ENCODE data around the gene CTNND1. TPM values are rescaled to one million over a fixed set of nuclear protein-coding genes. Genes with fewer than 3 reads are reported as not detected.
"Not testable (repeated sequence)": the region's sequence is repeated elsewhere in the genome, so short reads cannot be mapped to it uniquely, and the experiment has no call there.

The CTNND1 gene
- total RNA-seq, 1 donor from 2014 or later, result 426 TPM

GRCh38 chr11:57791321-57792059, 29.9 kb downstream of the CTNND1 start:
- DNase-seq (ENCODE audit: low spot score), result no peak

DNA sequence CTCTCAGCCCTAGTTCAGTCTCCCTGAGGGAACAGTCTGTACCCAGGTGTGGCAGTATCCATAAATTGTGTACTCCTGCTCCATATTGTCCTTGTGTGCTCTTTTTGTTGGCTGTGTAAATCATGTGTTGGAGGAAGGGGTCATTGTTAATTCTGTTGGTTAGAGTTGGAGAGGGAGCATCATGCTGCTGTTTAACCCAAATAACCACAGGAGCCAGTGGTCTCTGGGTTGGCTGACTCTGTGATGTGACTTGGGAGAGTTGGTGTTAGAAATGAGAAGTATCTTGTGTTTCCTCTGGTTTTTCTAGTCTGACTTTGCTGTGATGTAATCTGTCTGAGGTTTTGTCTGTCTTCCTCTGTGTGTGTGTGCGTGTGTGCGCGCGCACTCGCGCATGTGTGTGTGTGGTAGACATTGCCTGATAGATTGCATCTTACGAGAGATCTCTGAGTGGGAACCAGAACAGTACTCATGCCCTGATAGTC, 30.5 kb downstream of the CTNND1 start:
- DNase-seq (ENCODE audit: low spot score), result peak; percentile 69

DNA sequence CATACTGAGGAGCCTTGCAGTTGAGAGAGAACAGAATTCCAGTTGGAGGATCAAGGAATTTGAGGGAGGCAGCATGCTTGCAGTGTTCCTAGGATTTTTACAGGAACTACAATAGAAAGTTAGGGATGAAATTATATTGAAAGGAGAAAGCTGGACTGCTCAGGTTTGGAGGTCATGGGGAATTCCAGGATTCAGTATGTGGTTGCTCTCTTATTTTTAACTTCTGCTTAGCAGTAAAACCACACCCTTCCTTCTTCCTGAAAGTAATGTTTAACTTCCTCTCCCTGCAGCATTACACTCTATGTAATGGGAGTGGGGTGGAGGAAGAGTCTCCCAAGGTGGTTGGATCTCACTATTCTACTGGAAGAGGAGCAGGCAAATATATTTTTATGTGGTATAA, 31.3 kb downstream of the CTNND1 start:
- DNase-seq (ENCODE audit: low spot score), result no peak

DNA sequence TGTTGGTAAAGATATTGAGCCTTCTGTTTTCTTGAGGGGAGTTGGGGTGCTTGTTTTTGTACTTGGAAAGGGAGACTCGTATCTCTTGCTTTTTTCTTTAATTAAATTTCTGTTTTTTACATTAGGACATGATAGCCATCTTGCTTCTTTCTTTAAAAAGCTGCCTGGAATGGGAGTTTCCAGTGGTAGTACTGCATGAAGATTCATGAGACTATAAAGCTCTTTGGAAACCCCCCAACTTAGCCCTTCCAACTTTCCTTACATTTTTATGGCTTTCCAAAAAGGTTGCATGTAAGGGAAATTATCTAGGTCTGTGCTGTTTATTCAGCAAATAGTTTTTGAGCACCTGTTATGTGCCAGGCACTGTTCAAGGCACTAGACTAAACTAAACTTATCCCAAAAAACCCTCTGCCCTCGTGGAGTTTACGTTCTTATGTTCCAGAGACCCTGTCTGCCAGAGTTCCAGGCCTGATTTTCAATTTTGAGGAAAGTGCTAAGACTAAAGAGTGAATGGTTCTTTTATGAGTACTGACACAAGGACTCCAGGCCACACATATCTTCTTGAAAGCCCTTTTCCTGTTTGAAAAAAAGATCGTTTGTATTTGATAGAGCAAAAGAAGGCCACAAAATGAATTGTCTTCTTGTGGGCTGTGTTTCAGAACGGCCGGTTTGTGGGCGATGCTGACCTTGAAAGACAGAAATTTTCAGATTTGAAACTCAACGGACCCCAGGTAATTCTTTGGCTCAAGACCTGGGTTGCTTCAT, 31.9 kb downstream of the CTNND1 start:
- no peak for DNase-seq (ENCODE audit: low spot score)

DNA sequence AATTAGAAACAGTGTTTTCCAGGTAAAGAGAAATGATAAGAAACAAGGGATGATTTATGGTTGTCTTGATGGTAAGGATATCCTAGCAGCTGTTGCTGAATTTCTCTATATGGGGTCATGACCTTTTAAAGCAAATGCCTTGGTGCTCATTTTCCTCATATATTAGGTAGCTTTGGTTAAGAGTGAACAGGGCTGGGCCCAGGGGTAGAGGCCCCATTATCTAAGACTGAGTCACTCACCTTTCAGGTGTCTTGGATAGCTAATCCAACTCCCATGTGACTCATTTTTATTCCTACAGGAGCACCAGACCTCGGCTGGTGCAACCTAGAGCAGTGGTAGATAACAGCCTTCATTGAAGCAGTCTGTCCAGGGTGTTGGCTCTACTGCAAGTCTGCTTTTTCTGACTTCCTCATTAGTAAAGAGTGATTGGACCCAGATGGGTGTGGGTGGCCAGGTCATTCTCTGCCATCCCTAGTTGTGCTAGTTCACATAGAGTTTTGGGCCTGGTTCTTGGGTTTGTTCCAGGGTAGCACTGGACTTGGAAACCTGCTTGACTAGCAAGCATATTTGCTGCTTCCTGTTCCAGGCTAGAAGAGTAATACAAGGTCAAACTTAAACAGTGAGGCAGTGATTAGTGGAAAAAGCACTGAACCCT, 37.4 kb downstream of the CTNND1 start:
- peak; percentile 84 for DNase-seq (ENCODE audit: low spot score)

DNA sequence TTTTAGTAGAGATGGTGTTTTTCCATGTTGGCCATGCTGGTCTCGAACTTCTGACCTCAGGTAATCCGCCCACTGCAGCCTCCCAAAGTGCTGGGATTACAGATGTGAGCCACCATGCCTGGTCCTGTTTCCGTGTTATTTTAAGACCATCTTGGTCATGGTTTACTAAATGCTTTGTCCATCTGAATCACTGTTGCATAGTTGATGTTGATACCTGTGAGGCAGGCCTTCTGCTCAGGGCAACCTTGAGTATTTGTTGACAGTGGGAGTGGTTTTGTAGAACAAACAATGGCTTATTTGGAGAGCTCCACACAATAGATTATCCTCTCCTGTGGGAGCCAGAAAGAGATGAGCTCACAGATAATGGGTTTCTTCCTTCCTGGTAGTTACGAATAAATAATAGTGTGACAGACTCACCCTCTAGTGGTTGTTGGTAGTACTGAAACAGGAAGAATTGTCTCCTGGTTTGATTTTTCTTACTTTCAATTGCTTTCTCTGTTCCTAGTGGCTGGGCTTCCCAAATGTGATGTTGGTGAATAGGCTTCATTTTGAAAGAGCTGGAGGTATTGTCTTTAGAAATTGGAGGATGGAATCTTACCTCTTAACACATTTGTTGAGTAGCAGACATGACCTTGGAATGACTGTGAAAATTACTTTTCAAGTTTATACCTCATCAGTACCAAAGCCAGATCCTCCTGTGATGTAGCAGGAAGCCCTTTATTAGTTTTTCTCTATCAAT, 39.0 kb downstream of the CTNND1 start:
- no peak for DNase-seq (ENCODE audit: low spot score)

GRCh38 chr11:57801183-57801485, 39.5 kb downstream of the CTNND1 start:
- DNase-seq (ENCODE audit: low spot score), result no peak

DNA sequence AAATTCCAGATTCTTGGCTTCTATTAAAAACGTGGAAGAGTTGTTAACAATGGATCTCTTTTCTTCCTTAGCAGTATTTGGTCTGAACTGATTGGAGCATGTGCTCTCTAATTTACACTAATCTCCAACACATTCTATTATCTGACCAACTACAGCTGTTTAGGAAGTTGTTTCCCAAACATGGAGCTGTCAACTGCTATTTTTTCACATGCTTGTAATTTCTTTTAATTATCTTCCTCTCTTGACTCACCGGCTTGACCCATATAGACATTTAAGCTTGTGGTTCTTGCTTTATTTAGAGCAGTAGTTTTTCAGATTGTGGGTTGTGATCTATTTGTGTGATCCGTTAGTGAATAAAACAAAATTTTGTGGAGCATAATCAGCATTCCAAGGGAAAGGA, 40.8 kb downstream of the CTNND1 start:
- no peak for DNase-seq (ENCODE audit: low spot score)

DNA sequence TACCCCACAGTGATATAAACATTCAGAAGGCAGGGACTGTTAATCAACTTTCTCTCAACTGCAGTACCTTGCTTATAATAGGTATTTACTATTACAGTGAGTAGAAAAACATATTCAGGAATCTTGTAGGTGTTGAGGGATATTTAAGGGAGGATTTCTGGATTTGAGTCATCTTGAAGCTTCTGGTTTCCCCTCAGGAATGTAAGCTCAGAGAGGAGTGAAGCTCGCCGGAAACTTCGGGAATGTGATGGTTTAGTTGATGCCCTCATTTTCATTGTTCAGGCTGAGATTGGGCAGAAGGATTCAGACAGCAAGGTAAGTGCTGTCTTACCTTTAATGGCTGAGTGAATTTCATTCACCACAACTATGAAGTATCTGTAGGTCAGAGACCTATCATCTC, 42.9 kb downstream of the CTNND1 start:
- DNase-seq (ENCODE audit: low spot score), result no peak

DNA sequence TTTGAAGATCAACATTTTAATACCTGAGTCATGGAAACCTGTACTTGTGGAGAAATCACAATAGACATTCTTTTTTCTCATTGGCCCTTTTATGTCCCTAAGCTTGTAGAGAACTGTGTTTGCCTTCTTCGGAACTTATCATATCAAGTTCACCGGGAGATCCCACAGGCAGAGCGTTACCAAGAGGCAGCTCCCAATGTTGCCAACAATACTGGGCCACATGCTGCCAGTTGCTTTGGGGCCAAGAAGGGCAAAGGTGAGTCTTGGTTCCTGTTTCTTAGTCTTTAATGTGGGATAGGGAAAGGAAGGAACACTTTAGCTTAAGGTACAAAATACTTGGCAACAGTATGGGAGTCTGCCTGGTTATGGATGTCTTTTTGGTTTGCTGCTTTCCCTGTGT, 44.2 kb downstream of the CTNND1 start:
- DNase-seq (ENCODE audit: low spot score), result no peak

DNA sequence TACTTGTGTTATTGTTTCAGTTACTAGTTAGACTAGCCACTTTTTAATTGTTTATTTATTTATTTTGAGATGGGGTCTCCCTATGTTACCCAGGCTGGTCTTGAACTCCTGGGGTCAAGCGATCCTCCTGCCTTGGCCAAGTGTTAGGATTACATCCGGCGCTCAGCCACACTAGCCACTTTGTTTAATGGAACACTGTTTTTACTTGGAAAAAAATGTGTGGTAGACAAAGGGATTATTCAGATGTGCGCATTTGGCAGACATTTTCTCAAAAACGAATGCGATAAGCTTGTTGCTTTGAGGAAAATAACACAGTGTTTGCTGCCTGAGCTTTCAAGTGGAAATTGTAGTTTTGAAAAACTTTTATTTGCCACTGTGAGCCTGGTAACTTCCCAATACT, 51.0 kb downstream of the CTNND1 start:
- no peak for DNase-seq (ENCODE audit: low spot score)

GRCh38 chr11:57815476-57815875, 53.9 kb downstream of the CTNND1 start:
- no peak for DNase-seq (ENCODE audit: low spot score)

GRCh38 chr11:57815877-57816276, 54.3 kb downstream of the CTNND1 start:
- no peak for DNase-seq (ENCODE audit: low spot score)

GRCh38 chr11:57818812-57819211, 57.2 kb downstream of the CTNND1 start:
- DNase-seq (ENCODE audit: low spot score), result no peak

DNA sequence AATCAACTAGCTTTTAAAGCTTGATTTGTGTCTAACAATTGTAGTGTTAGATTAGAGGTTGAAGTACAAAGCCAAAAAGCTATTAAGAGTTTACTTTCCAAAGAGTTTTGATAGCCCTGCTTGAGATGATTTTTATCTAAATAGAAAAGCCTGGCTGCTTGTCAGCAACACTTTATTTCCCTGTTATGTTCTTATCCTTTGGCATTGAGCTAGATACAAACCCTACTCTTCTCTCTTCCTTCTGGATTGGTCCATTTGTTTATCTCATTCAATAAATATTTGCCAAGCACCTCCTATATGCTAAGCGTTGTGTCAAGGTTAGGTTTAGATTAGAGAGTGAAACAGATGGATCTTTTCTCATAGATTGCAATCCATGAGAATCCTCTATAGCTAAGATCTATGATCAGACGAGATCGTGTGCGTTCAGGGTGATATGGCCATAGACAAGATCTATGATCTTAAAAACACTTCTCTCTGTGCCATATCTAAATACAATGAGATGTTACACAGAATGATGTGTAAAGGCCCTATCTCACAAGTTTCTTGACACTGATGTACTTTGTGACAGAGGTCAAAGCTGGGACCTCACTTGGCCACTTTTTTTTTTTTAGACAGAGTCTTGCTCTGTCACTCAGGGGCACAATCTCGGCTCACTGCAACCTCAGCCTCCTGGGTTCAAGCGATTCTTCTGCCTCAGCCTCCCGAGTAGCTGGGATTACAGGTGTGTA, 57.8 kb downstream of the CTNND1 start:
- no peak for DNase-seq (ENCODE audit: low spot score)

GRCh38 chr11:57823859-57824258, 62.3 kb downstream of the CTNND1 start:
- no peak for DNase-seq (ENCODE audit: low spot score)

DNA sequence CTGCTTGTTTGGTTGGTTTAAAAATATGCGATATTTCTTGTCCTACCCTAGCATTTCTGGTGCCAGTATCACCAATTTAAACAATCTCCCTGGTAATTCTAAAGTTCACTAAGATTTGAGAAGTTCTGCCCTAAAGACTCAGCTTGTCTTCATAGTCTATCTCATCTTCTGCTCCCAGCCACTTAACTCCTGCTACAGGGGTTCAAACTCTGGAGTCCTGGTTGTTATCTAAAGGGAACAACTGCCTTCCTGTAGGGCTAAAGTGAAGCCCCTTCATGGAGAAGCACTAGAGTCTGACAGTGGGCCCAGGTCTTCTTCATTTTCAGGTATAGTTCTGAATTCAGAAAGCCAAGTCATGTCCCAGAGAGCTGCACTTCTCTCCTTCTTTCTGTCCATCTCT, 73.2 kb downstream of the CTNND1 start:
- no peak for DNase-seq (ENCODE audit: low spot score)

DNA sequence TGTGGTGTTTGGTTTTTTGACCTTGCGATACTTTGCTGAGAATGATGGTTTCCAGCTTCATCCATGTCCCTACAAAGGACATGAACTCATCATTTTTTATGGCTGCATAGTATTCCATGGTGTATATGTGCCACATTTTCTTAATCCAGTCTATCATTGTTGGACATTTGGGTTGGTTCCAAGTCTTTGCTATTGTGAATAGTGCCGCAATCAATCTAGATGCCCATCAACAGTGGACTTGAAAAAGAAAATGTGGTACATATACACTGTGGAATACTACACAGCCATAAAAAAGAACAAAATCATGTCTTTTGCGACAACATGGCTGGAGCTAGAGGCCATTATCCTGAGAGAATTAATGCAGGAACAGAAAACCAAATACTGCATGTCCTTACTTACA, 77.0 kb downstream of the CTNND1 start:
- DNase-seq (ENCODE audit: low spot score), result not testable (repeated sequence)

DNA sequence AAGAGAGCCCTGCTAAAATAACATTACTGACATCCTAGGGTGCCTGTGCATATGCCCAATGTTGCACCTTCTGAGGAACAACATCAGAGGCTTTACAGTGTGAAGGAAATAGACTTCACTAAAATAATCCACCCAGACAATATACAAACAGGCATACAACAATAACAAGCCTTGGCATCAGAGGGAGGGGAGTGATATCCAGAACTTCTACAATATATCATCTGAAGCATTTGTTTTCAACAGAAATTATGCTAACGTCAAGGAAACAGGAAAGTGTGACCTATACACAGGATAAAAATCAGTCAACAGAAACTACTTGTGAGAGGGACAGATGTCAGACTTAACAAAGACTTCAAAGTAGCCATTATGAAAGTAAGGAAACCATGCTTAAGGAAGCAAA, 81.3 kb downstream of the CTNND1 start:
- DNase-seq (ENCODE audit: low spot score), result no peak

DNA sequence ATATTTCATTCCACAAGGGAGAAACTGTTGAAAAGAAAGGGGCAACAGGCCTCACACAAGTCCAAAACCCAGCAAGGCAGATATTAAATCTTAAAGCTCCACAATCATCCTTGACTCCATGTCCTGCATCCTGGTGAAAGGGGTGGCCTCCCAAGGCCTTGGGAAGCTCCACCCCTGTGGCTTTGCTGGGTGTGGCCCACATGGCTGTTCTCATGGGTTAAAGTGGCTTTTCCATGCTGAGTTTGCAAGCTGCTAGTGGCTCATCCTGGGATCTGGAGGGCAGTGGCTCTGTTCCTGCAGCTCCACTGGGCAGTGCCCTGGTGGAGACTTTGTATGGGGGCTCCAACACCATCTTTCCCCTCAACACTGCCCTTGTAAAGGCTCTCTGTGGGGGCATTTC, 106.4 kb downstream of the CTNND1 start:
- DNase-seq (ENCODE audit: low spot score), result no peak

GRCh38 chr11:57868491-57868890, 106.9 kb downstream of the CTNND1 start:
- DNase-seq (ENCODE audit: low spot score), result no peak
